CD4-positive, alpha-beta T cell treated with Interleukin-15 for 4 hours (primary cell): ENCODE measurements around the gene HHATL.

Experiments used
- DNase-seq: peaks from one replicate; pipeline ENCODE4 v3.0.0-alpha.2; 2020; ENCODE audit warnings: low spot score

Gene HHATL

DNA sequence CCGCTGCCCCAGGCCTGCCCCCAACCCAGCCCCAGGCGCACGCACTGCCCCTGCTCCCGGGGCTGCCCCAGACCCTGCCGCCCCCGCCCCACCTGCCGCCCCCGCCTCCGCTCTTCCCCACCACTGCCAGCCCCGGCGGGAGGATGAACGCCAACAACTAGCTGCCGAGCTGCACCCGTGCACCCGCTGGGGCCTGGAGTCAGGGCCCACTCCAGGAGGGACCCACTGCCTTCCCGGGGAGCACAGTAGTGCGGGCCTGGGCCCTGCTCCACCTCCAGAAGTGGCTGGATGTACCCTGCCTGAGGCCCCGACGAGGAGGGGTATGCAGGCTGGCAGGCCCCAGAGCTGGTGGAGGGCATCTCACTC, 38.2 kb downstream of the HHATL start:
- DNase-seq = no peak

DNA sequence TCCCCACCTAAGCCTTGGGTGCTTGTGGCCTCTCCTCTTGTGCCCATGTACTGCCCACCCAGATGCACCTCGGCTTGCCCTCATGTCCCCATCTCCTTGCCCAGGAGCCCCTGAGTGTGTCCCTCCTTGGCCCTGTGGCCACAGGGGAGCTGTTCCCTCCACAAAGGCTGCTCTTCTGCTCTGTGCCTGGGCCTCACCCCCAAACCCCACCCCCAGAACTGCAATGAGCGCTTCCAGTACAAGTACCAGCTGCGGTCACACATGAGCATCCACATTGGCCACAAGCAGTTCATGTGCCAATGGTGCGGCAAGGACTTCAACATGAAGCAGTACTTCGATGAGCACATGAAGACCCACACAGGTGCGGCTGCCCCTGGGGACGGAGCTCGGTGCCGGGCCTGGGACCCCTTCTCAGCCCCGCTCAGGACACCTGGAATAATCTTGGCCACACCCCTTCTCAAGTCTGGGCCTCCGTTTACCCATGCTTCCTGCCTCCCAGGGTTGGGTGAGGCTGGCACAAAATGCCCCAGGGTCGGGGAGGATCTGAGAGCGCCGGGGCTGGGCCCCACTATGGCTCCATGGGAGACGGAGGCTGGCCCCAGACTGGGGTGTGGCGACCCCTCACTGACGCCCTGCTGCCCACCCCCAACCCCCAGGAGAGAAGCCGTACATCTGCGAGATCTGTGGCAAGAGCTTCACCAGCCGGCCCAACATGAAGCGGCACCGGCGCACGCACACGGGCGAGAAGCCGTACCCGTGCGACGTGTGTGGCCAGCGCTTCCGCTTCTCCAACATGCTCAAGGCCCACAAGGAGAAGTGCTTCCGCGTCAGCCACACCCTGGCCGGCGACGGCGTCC, 38.8 kb downstream of the HHATL start:
- no peak for DNase-seq

DNA sequence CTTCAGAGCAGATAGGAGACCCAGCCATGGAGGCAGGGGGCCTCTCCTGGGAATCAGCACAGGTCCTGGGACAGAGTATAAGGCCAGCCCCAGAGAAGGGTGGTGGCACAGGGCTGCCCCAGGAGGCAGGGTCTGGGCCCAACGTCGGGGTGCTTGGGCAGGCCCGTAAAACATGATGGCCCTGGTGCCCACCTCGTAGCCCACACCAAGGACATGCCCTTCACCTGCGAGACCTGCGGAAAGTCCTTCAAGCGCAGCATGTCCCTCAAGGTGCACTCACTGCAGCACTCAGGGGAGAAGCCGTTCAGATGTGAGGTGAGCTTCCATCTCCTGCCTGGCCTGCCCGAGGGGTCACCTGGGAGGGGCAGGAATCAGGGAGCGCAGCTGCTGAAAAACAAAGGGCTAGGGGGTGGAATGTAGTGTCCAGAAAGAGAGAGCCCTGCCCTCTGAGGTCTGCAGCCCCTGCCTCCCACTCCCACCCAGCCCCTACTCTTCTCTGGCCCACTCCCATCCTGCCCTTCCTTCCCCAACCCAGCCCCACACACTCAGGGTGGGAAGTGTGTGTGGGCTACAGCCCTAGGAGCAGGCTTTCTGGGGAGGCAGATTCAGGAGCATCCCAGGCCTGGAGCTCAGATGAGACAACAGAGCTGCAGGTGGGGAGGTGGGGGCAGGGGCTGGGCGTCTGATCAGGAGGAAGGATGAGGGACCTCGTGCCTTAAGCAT, 39.6 kb downstream of the HHATL start:
- DNase-seq = no peak

DNA sequence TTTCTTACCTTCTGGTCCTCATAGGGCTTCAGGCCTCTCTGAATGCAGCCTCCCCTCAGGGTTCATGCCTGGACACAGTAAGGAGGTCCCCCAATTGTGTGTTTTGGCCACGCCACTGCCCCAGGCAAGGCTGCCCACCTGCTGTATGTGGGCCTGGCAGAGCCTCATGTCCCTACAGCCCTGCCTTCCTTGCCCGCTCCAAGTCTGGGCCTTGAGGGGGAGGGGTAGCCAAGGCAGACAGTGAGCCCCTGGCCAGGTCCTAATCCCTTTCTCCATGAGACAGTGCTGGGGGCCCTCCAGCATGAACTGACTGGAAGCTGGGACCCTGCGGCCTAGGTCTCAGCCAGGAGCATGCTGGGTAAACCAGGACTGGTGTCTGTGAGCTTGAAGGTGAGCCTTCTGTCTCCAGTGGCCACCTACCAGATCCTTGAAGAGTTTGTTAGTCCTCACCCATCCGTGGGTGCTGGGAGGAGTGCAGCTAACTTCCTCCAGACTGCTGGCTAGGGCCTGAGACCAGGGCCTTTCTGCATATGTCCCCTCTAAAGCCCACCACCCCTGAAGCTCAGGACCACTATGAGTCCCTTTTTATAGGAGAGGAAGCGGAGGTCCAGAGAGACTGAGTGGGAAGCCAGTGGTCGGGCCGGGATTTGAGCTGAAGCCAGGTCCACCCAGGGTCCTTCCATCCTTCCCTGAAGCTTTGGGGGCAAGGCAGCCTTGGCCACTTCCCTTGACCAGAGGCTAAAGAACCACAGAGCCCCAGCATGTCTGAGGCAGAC, 40.4 kb downstream of the HHATL start:
- no peak for DNase-seq

DNA sequence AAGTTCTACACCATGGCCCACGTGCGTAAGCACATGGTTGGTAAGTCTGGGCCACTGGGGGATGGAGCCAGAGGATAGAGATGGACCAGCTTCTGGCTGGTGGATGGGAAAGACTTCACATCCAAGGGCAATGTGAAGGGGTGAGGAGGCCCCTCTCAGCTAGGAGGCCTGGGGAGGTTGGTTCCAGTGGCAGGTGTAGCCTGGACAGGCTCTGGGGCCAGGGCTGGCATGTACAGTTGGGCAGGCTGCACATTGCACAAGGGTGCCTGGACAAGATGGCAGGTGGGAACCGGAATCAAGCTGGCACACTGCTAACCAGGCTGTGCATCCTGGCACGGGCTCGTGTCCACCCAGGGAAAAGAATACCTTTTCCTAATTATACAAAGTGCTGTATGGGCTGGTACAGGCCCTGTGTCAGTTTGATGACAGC, 41.0 kb downstream of the HHATL start:
- no peak for DNase-seq

DNA sequence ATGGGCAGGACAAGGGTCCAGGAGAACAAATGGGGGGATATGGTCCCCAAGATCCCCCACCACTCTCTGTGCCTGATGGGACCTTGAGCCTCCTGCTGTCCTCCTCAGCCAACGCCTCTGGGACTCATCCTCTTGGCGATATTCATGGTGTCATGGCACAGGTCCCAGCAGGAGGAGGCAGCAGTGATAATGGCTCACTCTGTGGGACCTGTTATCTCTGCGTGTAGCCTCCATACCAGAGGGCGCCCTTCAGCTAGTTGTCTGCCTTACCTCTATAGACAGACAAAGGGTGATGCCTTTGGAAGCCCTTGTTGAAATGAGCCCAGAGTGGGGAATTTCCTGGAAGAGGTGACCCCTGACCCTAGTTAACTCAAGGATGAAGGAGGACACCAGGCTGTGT, 41.7 kb downstream of the HHATL start:
- DNase-seq = no peak

DNA sequence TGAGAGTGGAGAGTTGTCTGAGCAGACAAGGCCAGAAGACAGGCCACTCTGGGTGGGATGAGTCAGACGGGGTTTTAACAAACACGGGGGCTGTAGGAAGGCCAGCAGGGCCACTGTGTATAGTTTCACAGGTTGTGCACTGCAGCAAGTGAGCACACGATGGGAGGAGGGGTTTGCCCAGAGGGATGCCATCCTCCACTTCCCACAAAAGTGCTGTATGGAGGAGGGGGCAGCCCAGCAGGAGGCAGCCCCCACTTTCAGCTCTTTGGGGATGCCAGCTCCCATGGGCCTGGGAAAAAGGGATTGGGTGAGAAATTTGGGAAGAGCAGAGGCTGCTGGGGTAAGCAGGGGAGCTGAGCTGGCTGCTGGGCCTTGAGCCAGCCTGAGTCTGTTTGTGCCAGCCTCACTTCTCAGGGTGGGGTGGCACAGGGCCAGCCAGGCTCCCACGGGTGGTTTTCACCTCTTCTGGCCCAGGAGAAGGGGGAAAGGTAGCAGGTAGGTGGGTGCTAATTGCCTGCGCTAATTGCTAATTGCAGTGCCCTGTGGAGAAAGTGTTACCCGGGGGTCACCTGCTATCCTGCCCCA, 42.4 kb downstream of the HHATL start:
- DNase-seq = no peak

DNA sequence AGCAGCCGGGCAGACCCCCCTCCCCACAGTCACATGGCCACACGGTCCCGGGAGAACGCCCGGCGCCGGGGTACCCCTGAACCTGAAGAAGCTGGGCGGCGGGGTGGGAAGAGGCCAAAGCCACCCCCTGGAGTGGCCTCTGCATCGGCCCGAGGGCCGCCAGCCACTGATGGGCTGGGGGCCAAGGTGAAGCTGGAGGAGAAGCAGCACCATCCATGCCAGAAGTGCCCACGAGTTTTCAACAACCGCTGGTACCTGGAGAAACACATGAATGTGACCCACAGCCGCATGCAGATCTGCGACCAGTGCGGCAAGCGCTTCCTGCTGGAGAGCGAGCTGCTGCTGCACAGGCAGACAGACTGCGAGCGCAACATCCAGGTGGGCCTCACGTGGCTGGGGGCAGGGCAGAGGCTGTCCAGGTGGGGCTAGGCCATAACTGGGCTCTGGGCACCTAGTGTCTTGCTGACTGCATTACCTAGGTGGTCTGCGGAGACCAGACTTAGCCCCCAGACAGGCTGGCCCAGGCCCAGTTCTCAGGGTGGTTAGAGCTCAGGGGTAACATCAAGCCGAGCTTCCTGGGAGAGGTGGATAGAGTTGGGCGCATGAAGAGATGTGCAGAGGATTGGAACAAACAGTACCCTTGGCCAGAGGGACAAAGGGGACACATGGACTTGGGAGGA, 43.0 kb downstream of the HHATL start:
- no peak for DNase-seq

DNA sequence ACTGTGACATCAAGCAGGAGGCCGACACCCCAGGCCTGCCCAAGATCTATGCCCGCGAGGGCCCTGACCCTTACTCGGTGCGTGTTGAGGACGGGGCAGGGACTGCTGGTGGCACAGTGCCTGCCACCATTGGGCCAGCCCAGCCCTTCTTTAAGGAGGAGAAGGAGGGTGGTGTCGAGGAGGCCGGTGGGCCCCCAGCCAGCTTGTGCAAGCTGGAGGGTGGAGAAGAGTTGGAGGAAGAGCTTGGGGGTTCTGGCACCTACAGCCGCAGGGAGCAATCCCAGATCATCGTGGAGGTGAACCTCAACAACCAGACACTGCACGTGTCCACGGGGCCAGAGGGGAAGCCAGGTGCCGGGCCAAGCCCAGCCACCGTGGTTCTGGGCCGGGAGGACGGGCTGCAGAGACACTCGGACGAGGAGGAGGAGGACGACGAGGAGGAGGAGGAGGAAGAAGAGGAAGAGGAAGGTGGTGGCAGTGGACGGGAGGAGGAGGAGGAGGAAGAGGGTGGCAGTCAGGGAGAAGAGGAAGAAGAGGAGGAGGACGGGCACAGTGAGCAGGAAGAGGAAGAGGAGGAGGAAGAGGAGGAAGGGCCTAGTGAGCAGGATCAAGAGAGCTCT, 43.7 kb downstream of the HHATL start:
- no peak for DNase-seq

DNA sequence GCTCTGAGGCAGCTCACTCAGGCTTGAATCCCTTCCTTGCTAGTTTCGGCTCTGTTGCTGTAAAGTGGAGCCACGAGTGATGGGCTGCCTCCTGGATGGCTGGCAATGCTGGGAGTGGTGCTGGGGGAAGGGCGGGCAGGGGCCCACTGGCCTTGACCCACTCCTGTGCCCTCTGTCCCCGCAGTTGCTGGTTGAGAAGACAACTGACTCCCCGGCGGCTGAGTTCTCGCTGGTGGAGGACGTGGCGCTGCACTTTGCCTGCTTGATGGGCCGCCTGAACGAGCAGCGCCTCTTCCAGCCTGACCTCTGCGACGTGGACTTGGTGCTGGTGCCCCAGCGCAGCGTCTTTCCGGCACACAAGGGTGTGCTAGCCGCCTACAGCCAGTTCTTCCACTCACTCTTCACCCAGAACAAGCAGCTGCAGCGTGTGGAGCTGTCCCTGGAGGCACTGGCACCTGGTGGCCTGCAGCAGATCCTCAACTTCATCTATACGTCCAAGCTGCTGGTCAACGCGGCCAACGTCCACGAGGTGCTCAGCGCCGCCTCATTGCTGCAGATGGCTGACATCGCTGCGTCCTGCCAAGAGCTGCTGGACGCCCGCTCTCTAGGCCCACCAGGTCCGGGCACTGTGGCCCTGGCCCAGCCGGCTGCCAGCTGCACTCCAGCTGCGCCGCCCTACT, 44.4 kb downstream of the HHATL start:
- DNase-seq = no peak

DNA sequence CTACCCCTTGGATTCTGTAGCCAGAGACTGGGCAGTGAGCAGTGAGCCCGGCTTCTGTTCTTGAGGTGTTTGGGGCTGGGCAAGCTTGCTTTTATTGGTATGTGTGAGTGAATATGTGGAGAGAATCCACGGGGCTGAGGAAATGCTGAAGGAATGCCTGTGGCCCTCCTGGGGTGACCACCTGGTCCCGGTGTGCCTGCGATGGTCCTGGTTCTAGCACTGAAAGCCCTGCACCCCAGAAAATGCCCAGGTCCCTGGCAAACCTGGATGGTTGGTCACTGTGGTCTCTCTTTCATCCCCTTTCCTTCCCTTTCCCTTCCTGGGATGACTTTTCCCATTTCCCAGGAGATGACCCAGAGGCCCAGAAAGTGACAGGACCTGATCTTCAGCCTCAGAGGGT, 44.9 kb downstream of the HHATL start:
- DNase-seq = no peak

DNA sequence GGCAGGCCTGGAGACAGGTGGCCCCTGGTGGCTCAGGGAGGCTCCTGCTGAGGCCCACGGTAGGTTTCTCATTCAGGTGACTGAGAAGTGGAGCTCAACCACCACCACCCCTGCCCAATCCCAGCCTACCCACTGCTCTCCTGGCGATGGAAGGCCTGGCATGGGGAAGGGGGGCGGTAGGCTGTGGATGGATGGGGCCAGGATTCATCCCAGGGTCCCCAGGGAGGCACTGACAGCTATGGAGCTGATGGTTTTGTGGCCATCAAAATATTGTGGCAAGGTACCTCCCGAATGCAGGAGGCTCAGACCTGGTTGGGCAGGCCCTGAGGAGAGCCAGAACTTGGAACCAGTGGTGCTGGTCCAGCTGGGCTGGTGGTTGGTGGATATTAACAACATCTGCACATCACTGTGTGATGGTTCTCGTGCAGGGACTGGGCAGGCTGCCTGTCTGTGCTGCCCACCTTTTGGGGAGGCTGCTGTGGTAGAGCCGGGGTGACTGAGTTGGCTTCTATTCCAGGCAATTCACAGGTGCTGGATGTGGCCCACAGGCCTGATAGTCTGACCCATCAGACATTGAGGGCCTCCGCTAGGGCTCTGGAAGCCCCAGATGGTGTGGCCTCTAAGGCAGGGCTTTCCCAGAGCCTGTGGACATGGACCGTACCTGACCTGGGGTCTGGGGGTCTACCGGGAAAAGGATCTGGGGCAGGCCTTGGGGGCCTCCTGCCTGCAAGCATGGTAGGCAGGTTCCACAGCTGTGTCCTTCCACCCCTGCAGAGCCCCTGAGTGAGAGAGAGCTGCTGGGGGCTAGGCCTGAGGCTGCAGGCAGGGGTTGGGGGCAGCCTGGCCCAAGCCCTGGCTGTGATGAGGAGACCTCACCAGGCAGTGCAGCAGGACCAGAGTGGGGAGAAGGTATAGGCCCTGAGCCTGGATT, 45.7 kb downstream of the HHATL start:
- DNase-seq = no peak

DNA sequence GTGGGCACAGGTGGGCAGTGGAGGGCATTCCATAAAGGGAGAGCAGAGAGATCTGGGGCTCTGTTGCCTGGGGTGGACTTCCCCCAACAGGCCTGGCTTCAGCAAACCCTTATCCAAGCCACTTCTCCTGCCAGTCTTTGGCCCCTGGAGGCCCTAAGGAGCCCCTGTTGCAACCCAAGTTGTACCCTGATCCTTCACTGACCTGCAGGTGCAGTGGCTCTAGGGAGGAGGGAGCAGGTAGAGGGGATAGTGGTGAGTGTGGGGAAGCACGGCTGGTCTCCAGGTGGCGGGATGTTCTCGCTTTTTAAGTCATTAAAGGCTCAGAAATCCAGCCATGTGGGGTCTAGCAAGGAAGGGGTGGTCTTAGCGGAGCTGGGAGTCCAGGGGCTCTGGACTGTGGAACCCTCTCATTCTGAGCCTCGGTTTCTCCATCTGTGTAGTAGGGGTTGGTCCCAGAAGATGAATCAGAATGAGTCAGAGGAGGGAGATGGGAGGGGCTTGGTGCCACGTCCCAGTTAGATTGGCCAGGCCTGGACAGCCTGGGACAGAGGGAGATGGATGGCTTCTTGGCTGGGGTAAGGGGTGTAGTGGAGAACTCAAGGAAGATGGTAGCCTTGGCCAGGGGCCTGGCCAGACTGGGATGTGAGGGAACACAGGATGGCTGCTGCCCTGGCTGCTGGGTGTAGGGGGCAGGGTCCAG, 46.5 kb downstream of the HHATL start:
- DNase-seq = no peak

DNA sequence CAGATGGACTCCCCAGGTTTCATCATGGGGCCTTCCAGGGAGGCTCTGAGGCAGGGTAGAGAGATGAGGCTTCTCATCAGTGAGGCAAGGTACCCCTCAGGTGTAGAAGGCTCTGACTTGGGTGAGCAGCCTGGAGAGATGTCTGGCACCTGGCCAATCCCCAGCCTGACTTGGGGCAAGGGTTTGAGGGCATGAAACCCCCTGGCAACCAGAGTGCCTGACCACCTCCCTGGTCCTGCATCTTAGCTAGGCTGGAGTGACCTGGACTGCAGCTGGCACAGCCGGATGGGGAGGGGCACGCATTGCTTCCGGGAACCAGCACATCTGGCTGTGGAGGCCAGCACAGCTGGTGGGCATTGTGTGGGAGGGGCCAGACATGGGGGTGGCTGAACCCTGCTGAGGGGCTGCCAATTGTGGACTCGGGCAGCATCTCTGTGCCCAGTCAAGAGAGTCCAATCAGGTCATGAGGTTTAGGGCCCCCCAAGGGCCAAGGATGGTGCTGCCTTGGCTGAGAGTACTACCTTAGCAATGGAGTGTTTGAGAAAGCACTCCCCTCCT, 47.2 kb downstream of the HHATL start:
- DNase-seq = no peak

DNA sequence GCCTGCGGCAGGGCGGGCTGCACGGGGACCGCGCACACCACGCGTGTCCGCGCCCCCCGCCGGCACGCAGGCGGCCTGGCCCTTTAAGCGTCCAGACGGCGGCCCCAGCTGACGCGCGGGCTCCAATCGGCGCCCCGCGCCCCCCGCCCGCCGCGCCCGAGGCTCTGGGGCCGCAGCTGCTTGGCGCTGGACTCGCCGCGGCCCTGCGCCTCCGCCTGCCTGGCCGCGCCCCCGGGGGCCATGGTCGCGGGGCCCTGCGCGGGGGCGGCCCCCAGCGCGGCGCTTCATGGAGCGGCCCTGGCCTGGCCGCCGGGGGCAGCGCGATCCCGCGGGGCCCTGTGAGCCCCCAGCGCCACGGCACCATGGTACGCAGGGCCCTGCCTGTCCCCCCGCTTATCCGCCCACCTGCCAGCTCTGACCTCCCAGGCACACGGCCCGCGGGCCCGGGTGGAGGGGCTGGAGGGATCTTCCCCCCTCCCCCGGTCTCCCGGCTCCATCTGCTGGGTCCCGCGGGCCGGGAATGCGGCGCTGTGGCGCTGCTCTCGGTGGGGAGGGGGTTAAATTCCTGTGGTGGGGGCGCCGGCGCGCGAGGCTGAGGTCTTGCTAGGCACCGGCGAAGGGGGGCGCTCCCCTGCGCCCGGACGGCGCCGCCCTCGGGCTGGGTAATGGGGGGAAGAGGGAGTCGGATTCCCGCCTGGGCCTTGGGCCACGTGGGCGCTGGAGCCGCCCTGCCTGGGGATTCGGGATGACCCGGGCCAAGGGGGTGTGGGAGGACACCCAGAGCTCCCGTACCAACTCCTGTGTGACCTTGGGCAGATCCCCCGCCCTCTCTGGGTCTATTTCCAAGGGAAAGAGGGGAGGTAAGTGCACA, 48.0 kb downstream of the HHATL start:
- no peak for DNase-seq

DNA sequence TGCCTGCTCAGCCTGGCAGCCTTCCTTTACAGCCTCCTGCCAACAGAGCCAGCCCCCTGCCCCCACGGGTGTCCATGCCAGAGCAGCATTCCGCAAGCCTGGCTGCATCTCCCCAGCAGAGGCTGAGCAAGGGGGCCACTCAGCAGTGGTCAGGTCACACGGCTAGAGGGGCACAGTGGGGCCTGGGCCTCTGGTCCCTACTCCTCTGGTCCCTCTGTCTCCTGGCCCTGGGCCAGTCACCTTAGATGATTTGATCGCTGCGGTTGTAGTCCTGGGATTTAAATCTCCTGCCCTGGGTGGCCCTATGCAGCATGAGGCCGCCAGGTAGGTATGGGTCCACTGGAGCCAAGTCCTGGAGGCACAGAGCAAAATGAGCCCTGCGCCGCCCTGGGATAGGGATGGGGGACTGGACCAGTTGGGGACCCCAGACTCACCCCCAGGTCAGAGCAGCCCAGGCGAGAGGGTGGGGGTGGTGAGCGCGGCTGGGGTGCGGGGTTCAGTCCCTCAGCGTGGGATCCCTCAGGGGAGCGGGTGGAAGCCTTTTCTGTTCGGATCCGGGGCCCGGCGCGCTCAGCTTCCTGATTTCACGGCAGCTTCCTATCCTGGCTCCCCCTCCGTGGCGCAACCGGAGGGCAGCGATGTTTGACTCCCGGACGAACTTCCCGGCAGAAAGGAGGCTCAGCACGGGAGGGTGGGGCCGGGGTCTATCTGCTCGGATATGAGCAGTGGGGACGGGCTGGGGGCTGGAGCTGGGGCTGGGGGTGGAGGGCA, 48.9 kb downstream of the HHATL start, which contains the start of gene ZBTB47:
Gene ZBTB47, plus strand, starts transcription at position 138 of the 771 bp plus-strand sequence. CDS start 4,659 bp downstream, outside the sequence.
- DNase-seq = no peak

DNA sequence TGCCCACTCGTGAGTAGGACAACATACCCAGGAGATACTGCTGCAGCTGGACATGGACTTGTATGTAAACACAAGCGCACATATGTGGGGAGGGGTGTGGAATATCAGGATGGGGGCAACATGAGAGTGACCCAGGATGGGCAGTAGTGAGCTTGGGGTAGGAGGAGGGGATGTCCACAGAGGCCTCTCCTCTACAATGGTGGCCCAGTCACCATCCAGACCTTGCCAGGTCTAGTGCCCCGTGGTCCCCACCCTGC, 49.4 kb downstream of the HHATL start:
- no peak for DNase-seq
